Endothelial cell of umbilical vein (primary cell): Measurements from ENCODE around the gene PHC2. TPM values are rescaled to one million over a fixed set of nuclear protein-coding genes. Genes with fewer than 3 reads are reported as not detected.

Experiments used
- BruUV-seq: library from RNA; stranded (reverse); fragments of 400-500 nt; replicated peaks from 2 replicates; lab custom pipeline; 2021; lab: Mats Ljungman, UMichigan
- CTCF ChIA-PET: fragments of 300-600, 350-600 bp; sonication (Branson Sonifier 250); formaldehyde crosslinking; loops from one replicate; lab custom pipeline; 2021; ENCODE audit warnings: antibody characterized with exemption, inconsistent platforms; lab: Charles Lee
- POLR2A ChIA-PET: fragments of 300-600, 350-600 bp; sonication (Branson Sonifier 250); formaldehyde crosslinking; loops from one replicate; lab custom pipeline; 2021; ENCODE audit warnings: antibody characterized with exemption, inconsistent platforms; lab: Charles Lee
- DNase-seq: peaks from one replicate; pipeline ENCODE4 v3.0.0-alpha.2; 2011; ENCODE audit warnings: low read depth, low spot score
- FAIRE-seq: peaks from 2 replicates; lab custom pipeline; 2011; peaks lifted over from hg19 to GRCh38; lab: Jason Lieb, UNC
- H2AFZ ChIP-seq: 2 replicates; pipeline ENCODE4 v1.6.0; 2012; ENCODE audit warnings: low read depth, low read length, control low read depth, inconsistent platforms
- H3K27ac ChIP-seq: 2 replicates; pipeline ENCODE4 v1.5.1; 2011; ENCODE audit warnings: low read depth, mild to moderate bottlenecking, control low read depth, low read length, moderate library complexity; ENCODE audit not compliant: insufficient read depth
- H3K27me3 ChIP-seq, 2 experiments: 2 replicates each; pipeline versions ENCODE4 v1.6.0 to v1.6.1; 2011; ENCODE audit warnings: low read length in 2 of 2, mixed read lengths in 1 of 2; ENCODE audit not compliant: control insufficient read depth in 2 of 2, insufficient read depth in 2 of 2
- H3K36me3 ChIP-seq, 2 experiments: 2 replicates in 1 of 2; 3 replicates in 1 of 2; pipeline ENCODE4 v1.5.1; 2011; ENCODE audit warnings: low read length in 2 of 2, mild to moderate bottlenecking in 1 of 2, moderate library complexity in 1 of 2; ENCODE audit not compliant: control insufficient read depth in 2 of 2, insufficient read depth in 2 of 2; ENCODE audit errors: extremely low read depth in 1 of 2
- H3K4me1 ChIP-seq: 3 replicates; pipeline ENCODE4 v1.5.1; 2011; ENCODE audit warnings: mild to moderate bottlenecking, low read length; ENCODE audit not compliant: control insufficient read depth, insufficient read depth; ENCODE audit errors: extremely low read depth
- H3K4me2 ChIP-seq: 2 replicates; pipeline ENCODE4 v1.6.1; 2011; ENCODE audit warnings: low read length, control low read depth, mixed read lengths; ENCODE audit not compliant: insufficient read depth
- H3K4me3 ChIP-seq, 3 experiments: fragments of 200-600 bp in 1 of 3; sonication (generic), shearing (Covaris generic) in 1 of 3; replicated peaks in 1 of 3; 2 replicates each; pipeline ENCODE4 v1.5.1; 2011 to 2016; ENCODE audit warnings: control low read depth in 3 of 3, low read length in 3 of 3, mild to moderate bottlenecking in 2 of 3, inconsistent platforms in 1 of 3, low read depth in 1 of 3, moderate library complexity in 1 of 3; ENCODE audit not compliant: insufficient read depth in 1 of 3
- H3K79me2 ChIP-seq: 2 replicates; pipeline ENCODE4 v1.6.0; 2012; ENCODE audit warnings: low read length, inconsistent platforms; ENCODE audit not compliant: control insufficient read depth, insufficient read depth
- H3K9ac ChIP-seq: replicated peaks from 2 replicates; pipeline ENCODE3; 2011; ENCODE audit warnings: low read length, control low read depth; ENCODE audit not compliant: insufficient read depth; ENCODE audit errors: extremely low read depth
- H3K9me1 ChIP-seq: replicated peaks from 3 replicates; pipeline ENCODE4 v1.6.0; 2011; ENCODE audit warnings: mild to moderate bottlenecking, low read length; ENCODE audit not compliant: control insufficient read depth, insufficient read depth; ENCODE audit errors: extremely low read depth
- H3K9me3 ChIP-seq: replicated peaks from 2 replicates; pipeline ENCODE4 v1.5.1; 2012; ENCODE audit warnings: low read length, inconsistent platforms; ENCODE audit not compliant: control insufficient read depth, insufficient read depth
- H4K20me1 ChIP-seq: replicated peaks from 2 replicates; pipeline ENCODE3; 2011; ENCODE audit warnings: mild to moderate bottlenecking, low read length; ENCODE audit not compliant: control insufficient read depth, insufficient read depth; ENCODE audit errors: extremely low read depth
- CTCF ChIP-seq, 2 donors: IDR thresholded peaks; 1 replicate in 1 of 2; 2 replicates in 1 of 2; pipeline ENCODE4 v1.5.1; 2011; ENCODE audit warnings: low read length in 2 of 2, mild to moderate bottlenecking in 2 of 2, moderate library complexity in 2 of 2, control low read depth in 1 of 2, inconsistent platforms in 1 of 2, low read depth in 1 of 2; ENCODE audit not compliant: insufficient read depth in 1 of 2; ENCODE audit errors: extremely low read depth in 1 of 2
- FOS ChIP-seq: IDR thresholded peaks from 2 replicates; pipeline ENCODE4 v1.6.1; 2011; ENCODE audit warnings: mild to moderate bottlenecking, low read length, moderate library complexity, borderline replicate concordance; ENCODE audit not compliant: insufficient read depth
- JUN ChIP-seq: IDR thresholded peaks from 2 replicates; pipeline ENCODE4 v1.6.1; 2011; ENCODE audit warnings: borderline replicate concordance, low read depth; ENCODE audit not compliant: insufficient read length, insufficient read depth
- MAX ChIP-seq: IDR thresholded peaks from 2 replicates; pipeline ENCODE4 v1.6.1; 2011; ENCODE audit not compliant: insufficient read depth, insufficient read length
- POLR2AphosphoS5 ChIP-seq: IDR thresholded peaks from 2 replicates; pipeline ENCODE4 v1.6.1; 2012; ENCODE audit warnings: low read depth, mild to moderate bottlenecking, control low read depth, low read length, moderate library complexity; ENCODE audit not compliant: insufficient read depth
- dilution Hi-C: fragments of 300-500 bp; cut with MboI; formaldehyde crosslinking; loops from one replicate; pipeline ENCODE4 v1.15.0; 2019; ENCODE audit warnings: low sequenced_read_pairs; ENCODE audit not compliant: extremely low pct_ligation_motif_present
- intact Hi-C: fragments of 100-400 bp; cut with micrococcal nuclease; formaldehyde crosslinking; loops from one replicate; pipeline ENCODE4 v1.10.0; 2022
- polyA plus RNA-seq, 4 experiments: library from polyadenylated mRNA; depleted of rRNA in 3 of 4; stranded (reverse) in 3 of 4; unstranded in 1 of 4; fragments of >200 nt; gene quantifications; 2 replicates each; pipeline versions ENCODE4 v1.2.1 to v1.2.3, GENCODE V29; 2011 to 2012; ENCODE audit warnings: missing spikeins in 1 of 4
- total RNA-seq: library from RNA; stranded (reverse); gene quantifications from 2 replicates; pipeline ENCODE4 v1.2.3, GENCODE V29; 2021

The PHC2 gene
- total and polyA plus RNA-seq, 2 donors (not counting 3 experiments of a cell fraction or from before 2014, with no cell fraction given) = 65.6 to 79.0 TPM

GRCh38 chr1:33287317-33287716 is 143.6 kb downstream of the PHC2 start:
- H3K36me3 ChIP-seq = peaks cover 3 to 4% of the 10 kb centered on the region in 2 experiments
- no peak overlapping the region for H3K4me3 ChIP-seq
- FAIRE-seq = no peak
- H3K27me3 ChIP-seq = no peaks in the 10 kb centered on the region
- no peaks in the 10 kb centered on the region for H4K20me1 ChIP-seq
- no peaks in the 10 kb centered on the region for H3K9me3 ChIP-seq
- H3K4me1 ChIP-seq = peaks cover 4% of the 10 kb centered on the region
- no peak overlapping the region for H3K27ac ChIP-seq
- intact Hi-C loops = no loop called here
- CTCF ChIA-PET = no interaction called here
- no peaks in the 10 kb centered on the region for H3K79me2 ChIP-seq
- no TSS peak for BruUV-seq
- POLR2A ChIA-PET = no interaction called here
- no peak overlapping the region for H2AFZ ChIP-seq
- no peak overlapping the region for H3K9ac ChIP-seq
- DNase-seq = no peak
- TF ChIP-seq JUN = no peak
- TF ChIP-seq POLR2AphosphoS5 = no peak
- no peak for TF ChIP-seq FOS
- no peak for TF ChIP-seq CTCF (IDR thresholded peaks at IDR 0.05; ENCODE audit: extremely low read depth in 1 of 2, insufficient read depth in 1 of 2, low read depth in 1 of 2, low read length in 2 of 2)
- TF ChIP-seq MAX = no peak
- H3K4me2 ChIP-seq = no peak overlapping the region
- dilution Hi-C loops = no loop called here
- H3K9me1 ChIP-seq = no peaks in the 10 kb centered on the region
